GM21529 (cell line): ENCODE measurements around the gene TTC16.

ENCODE experiments used
- ATAC-seq: cut with Tn5 transposase; IDR thresholded peaks from one replicate; pipeline ENCODE4 v1.9.1; 2021; ENCODE audit not compliant: unreplicated experiment

TTC16 gene

GRCh38 chr9:127715470-127716337 lies at the start of gene TTC16, which contains the start of gene PTRH1:
Gene TTC16 (plus strand): TSS chr9:127716079. CDS start chr9:127716146, 67 bp downstream.
Gene PTRH1 (minus strand): TSS chr9:127715663. CDS start chr9:127715639, 24 bp downstream.
- peak; percentile 92 for ATAC-seq

- no peak for ATAC-seq
Observed at GRCh38 chr9:127667127-127667844, 48.6 kb upstream of the TTC16 start.

GRCh38 chr9:127667906-127668305 lies 48.0 kb upstream of the TTC16 start:
- no peak for ATAC-seq

GRCh38 chr9:127673234-127673633 lies 42.6 kb upstream of the TTC16 start:
- no peak for ATAC-seq

- ATAC-seq, result no peak
Observed at GRCh38 chr9:127676638-127677037, 39.2 kb upstream of the TTC16 start.

GRCh38 chr9:127679506-127679905 lies 36.4 kb upstream of the TTC16 start:
- no peak for ATAC-seq

- ATAC-seq, result no peak
Observed at GRCh38 chr9:127680226-127680625, 35.7 kb upstream of the TTC16 start.

GRCh38 chr9:127680846-127681245 lies 35.0 kb upstream of the TTC16 start:
- ATAC-seq, result no peak

GRCh38 chr9:127682351-127683136 lies 33.3 kb upstream of the TTC16 start:
- no peak for ATAC-seq

GRCh38 chr9:127683723-127684122 lies 32.2 kb upstream of the TTC16 start:
- ATAC-seq, result no peak

- no peak for ATAC-seq
Observed at GRCh38 chr9:127684576-127684975, 31.3 kb upstream of the TTC16 start.

GRCh38 chr9:127686461-127687393 lies 29.2 kb upstream of the TTC16 start:
- ATAC-seq, result no peak

GRCh38 chr9:127689329-127690000 lies 26.4 kb upstream of the TTC16 start:
- no peak for ATAC-seq

- ATAC-seq, result no peak
Observed at GRCh38 chr9:127690735-127691134, 25.1 kb upstream of the TTC16 start.

- ATAC-seq, result no peak
Observed at GRCh38 chr9:127692071-127692470, 23.8 kb upstream of the TTC16 start.

GRCh38 chr9:127693143-127693542 lies 22.7 kb upstream of the TTC16 start:
- ATAC-seq, result no peak

GRCh38 chr9:127693697-127694096 lies 22.2 kb upstream of the TTC16 start:
- ATAC-seq, result no peak

GRCh38 chr9:127694890-127695720 lies 20.8 kb upstream of the TTC16 start:
- no peak for ATAC-seq

- no peak for ATAC-seq
Observed at GRCh38 chr9:127697575-127697974, 18.3 kb upstream of the TTC16 start.
